ENCODE data around the gene WDR59.
A peak's percentile ranks its signal among the peaks of the same experiment; 100 is the strongest.
"Not testable (repeated sequence)": the region's sequence is repeated elsewhere in the genome, so short reads cannot be mapped to it uniquely, and the experiment has no call there.

The WDR59 gene

GRCh38 chr16:74922150-74923138 lies 62.5 kb downstream of the WDR59 start:
- H3K27ac ChIP-seq (ENCODE audit: poor library complexity, severe bottlenecking) = no peak overlapping the region
- no peak for ATAC-seq (ENCODE audit: low read depth)
- DNase-seq (ENCODE audit: low spot score) = no peak
- no peak overlapping the region for H3K4me3 ChIP-seq (ENCODE audit: severe bottlenecking)
- peaks cover 60% of the 10 kb centered on the region for H3K36me3 ChIP-seq (ENCODE audit: low read depth)
- H3K9me3 ChIP-seq (ENCODE audit: severe bottlenecking) = no peaks in the 10 kb centered on the region
- no peaks in the 10 kb centered on the region for H3K27me3 ChIP-seq (ENCODE audit: insufficient read depth, poor library complexity, severe bottlenecking)
- no peaks in the 10 kb centered on the region for H3K4me1 ChIP-seq (ENCODE audit: insufficient read depth, poor library complexity, severe bottlenecking)
- no peak for TF ChIP-seq CTCF (IDR thresholded peaks at IDR 0.05; ENCODE audit: poor library complexity, severe bottlenecking)

GRCh38 chr16:74921051-74921450 lies 63.9 kb downstream of the WDR59 start:
- H3K27me3 ChIP-seq (ENCODE audit: insufficient read depth, poor library complexity, severe bottlenecking) = no peaks in the 10 kb centered on the region
- H3K36me3 ChIP-seq (ENCODE audit: low read depth) = peaks cover 60% of the 10 kb centered on the region
- no peaks in the 10 kb centered on the region for H3K4me1 ChIP-seq (ENCODE audit: insufficient read depth, poor library complexity, severe bottlenecking)

DNA sequence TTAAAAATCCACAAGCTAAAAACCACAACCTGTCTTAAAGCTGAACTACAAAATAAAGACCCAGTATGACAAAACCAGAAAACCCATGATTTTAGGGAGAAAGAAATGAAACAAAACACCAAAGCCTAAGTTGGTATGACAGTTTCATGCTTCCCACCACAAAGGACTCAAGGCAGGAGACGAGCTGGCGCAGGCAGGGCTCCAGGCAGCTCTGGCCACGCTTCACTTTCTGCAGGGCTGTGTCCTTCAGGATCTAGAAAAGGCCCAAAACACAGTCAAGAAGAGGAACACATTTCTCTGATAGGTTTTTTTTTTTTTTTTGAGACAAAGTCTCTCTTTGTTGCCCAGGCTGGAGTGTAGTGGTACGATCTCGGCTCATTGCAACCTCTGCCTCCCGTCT lies 75.3 kb downstream of the WDR59 start:
- H3K27me3 ChIP-seq (ENCODE audit: insufficient read depth, poor library complexity, severe bottlenecking) = no peaks in the 10 kb centered on the region
- DNase-seq (ENCODE audit: low spot score) = no peak
- no peak overlapping the region for H3K4me3 ChIP-seq (ENCODE audit: severe bottlenecking)
- H3K36me3 ChIP-seq (ENCODE audit: low read depth) = peaks cover 69% of the 10 kb centered on the region
- TF ChIP-seq CTCF (IDR thresholded peaks at IDR 0.05; ENCODE audit: poor library complexity, severe bottlenecking) = no peak
- no peak for ATAC-seq (ENCODE audit: low read depth)
- H3K4me1 ChIP-seq (ENCODE audit: insufficient read depth, poor library complexity, severe bottlenecking) = no peaks in the 10 kb centered on the region
- no peak overlapping the region for H3K27ac ChIP-seq (ENCODE audit: poor library complexity, severe bottlenecking)
- no peaks in the 10 kb centered on the region for H3K9me3 ChIP-seq (ENCODE audit: severe bottlenecking)

More at GRCh38 chr16:74921051-74921450, 63.9 kb downstream of the WDR59 start:
- no peak for ATAC-seq (ENCODE audit: low read depth)
- Histone ChIP-seq H3K4me3 (ENCODE audit: severe bottlenecking) (no peak overlapping the region), H3K27ac (ENCODE audit: poor library complexity, severe bottlenecking) (no peak overlapping the region), H3K9me3 (ENCODE audit: severe bottlenecking) (no peaks in the 10 kb centered on the region)
- DNase-seq (ENCODE audit: low spot score) = no peak
- TF ChIP-seq CTCF (IDR thresholded peaks at IDR 0.05; ENCODE audit: poor library complexity, severe bottlenecking) = no peak

GRCh38 chr16:74908759-74909158 lies 76.2 kb downstream of the WDR59 start:
- H3K9me3 ChIP-seq (ENCODE audit: severe bottlenecking); DNase-seq (ENCODE audit: low spot score); H3K4me3 ChIP-seq (ENCODE audit: severe bottlenecking); H3K4me1 ChIP-seq (ENCODE audit: insufficient read depth, poor library complexity, severe bottlenecking); H3K27me3 ChIP-seq (ENCODE audit: insufficient read depth, poor library complexity, severe bottlenecking); H3K27ac ChIP-seq (ENCODE audit: poor library complexity, severe bottlenecking): not testable (repeated sequence)
- 0 out of 3 replicates have a peak, but pooled peaks have one; percentile 31 for ATAC-seq (ENCODE audit: low read depth)
- H3K36me3 ChIP-seq (ENCODE audit: low read depth) = peaks cover 67% of the 10 kb centered on the region

DNA sequence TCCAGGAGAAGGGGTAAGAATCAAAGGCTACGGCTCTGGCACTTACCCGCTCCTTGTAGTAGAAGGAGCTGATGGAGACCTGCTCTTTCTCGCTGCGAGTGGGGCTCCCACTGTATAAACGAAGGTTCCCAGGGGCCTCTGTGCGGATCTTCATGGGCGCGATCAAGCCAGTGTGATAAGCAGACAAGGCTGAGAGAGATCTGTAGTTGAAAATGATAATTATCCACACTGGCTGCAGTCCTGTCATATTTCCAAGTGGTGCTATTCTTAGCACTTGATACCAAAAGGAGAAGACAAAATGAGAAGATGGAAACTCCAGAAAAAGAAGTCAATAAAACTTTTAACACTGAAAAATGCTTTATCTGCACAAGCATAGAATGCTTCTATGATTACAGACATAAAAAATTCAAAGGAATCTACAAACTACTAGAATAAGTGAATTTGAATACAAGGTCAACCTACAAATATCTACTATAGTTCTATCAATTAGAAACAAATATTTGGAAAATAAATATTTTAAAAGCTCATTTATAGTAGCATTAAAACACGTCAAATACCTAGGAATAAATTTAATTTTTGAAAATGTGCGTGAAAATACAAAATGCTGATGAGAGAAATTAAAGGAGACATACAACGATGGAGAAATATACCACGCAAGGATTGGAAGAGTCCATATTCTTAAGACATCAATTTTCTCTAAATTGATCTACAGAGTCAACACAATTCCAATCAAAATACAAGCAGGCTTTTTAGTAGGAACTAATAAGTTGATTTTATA lies 80.8 kb downstream of the WDR59 start:
- no peak for TF ChIP-seq CTCF (IDR thresholded peaks at IDR 0.05; ENCODE audit: poor library complexity, severe bottlenecking)
- Histone ChIP-seq H3K36me3 (ENCODE audit: low read depth) (peaks cover 65% of the 10 kb centered on the region), H3K9me3 (ENCODE audit: severe bottlenecking) (no peaks in the 10 kb centered on the region), H3K4me1 (ENCODE audit: insufficient read depth, poor library complexity, severe bottlenecking) (no peaks in the 10 kb centered on the region), H3K4me3 (ENCODE audit: severe bottlenecking) (no peak overlapping the region), H3K27ac (ENCODE audit: poor library complexity, severe bottlenecking) (no peak overlapping the region), H3K27me3 (ENCODE audit: insufficient read depth, poor library complexity, severe bottlenecking) (no peaks in the 10 kb centered on the region)
- DNase-seq (ENCODE audit: low spot score) = no peak
- no peak for ATAC-seq (ENCODE audit: low read depth)
